ENCODE measurements around the gene DUSP10.

Gene DUSP10

GRCh38 chr1:221741703-221742554 is at the start of gene DUSP10:
TSS of gene DUSP10 (minus strand) at chr1:221742089. CDS start at chr1:221739744, 2,345 bp downstream.
- peak; percentile 100 for DNase-seq

GRCh38 chr1:221788466-221788865 is 46.6 kb upstream of the DUSP10 start:
- no peak for DNase-seq

GRCh38 chr1:221786647-221787046 is 44.8 kb upstream of the DUSP10 start:
- no peak for DNase-seq

GRCh38 chr1:221783936-221784335 is 42.0 kb upstream of the DUSP10 start:
- no peak for DNase-seq

GRCh38 chr1:221783437-221783836 is 41.5 kb upstream of the DUSP10 start:
- no peak for DNase-seq

GRCh38 chr1:221782970-221783369 is 41.1 kb upstream of the DUSP10 start:
- no peak for DNase-seq

GRCh38 chr1:221782477-221782876 is 40.6 kb upstream of the DUSP10 start:
- DNase-seq, result no peak

- peak; percentile 94 for DNase-seq
These were observed 39.3 kb upstream of the DUSP10 start for GRCh38 chr1:221781102-221781755.

- DNase-seq, result no peak
These were observed 38.3 kb upstream of the DUSP10 start for GRCh38 chr1:221780175-221780574.

GRCh38 chr1:221779771-221780170 is 37.9 kb upstream of the DUSP10 start:
- DNase-seq, result no peak

- peak; percentile 77 for DNase-seq
These were observed 36.8 kb upstream of the DUSP10 start for GRCh38 chr1:221778535-221779142.

- DNase-seq, result no peak
These were observed 36.2 kb upstream of the DUSP10 start for GRCh38 chr1:221778125-221778524.

GRCh38 chr1:221777431-221778072 is 35.7 kb upstream of the DUSP10 start:
- DNase-seq, result peak; percentile 86

- DNase-seq, result peak; percentile 72
These were observed 34.8 kb upstream of the DUSP10 start for GRCh38 chr1:221776495-221777301.

- DNase-seq, result peak; percentile 82
These were observed 33.3 kb upstream of the DUSP10 start for GRCh38 chr1:221775206-221775605.

GRCh38 chr1:221774054-221774842 is 32.4 kb upstream of the DUSP10 start:
- no peak for DNase-seq

- no peak for DNase-seq
These were observed 31.5 kb upstream of the DUSP10 start for GRCh38 chr1:221773383-221773782.

- DNase-seq, result no peak
These were observed 30.2 kb upstream of the DUSP10 start for GRCh38 chr1:221772117-221772516.

GRCh38 chr1:221768444-221769066 is 26.7 kb upstream of the DUSP10 start:
- DNase-seq, result peak; percentile 52

- no peak for DNase-seq
These were observed 24.3 kb upstream of the DUSP10 start for GRCh38 chr1:221766210-221766609.

- DNase-seq, result no peak
These were observed 23.6 kb upstream of the DUSP10 start for GRCh38 chr1:221765527-221765926.

All from inflammatory macrophage treated with lipopolysaccharide for 4 hours (primary cell).